HL-60/S4 treated with phorbol 12-myristate 13-acetate at 8.2 ng/mL for 4 days and 3 days (cell line): ENCODE results near the gene PDRG1.
"Not testable (repeated sequence)": the region's sequence is repeated elsewhere in the genome, so short reads cannot be mapped to it uniquely, and the experiment has no call there.

ENCODE experiments used
- in situ Hi-C: fragments of 300-500 bp; cut with MboI; formaldehyde crosslinking; loops from 2 replicates; pipeline ENCODE4 v1.15.0; 2022; ENCODE audit warnings: low sequenced_read_pairs

The PDRG1 gene

GRCh38 chr20:31929631-31930030, 22.2 kb downstream of the PDRG1 start:
- in situ Hi-C loops = not testable (repeated sequence)

DNA sequence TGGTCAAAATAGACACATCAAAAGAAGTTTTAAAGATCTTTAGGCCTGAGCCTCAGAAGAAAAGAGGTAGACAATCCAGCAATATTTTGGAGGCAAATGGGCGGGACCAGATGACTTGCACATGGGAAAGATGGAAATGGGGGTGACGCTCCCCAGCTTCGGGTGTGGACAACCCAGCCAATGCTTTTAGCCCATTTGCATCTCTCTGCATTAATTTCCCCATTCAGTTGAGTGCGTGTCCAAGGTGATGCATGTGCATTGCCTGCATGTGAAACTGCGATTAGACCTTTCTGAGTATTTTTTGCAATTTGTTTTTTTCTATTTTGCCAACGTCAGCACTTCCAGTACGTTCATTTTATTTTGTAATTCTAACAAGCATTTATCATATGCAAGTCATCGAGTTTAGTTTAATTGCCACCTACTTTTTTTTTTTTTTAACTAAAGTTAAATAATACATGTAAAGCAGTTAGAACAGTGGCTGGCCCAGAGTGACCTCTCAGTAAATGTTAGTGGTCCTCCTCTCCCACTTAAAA, 24.2 kb downstream of the PDRG1 start:
- in situ Hi-C loops = no loop called here

- in situ Hi-C loops = no loop called here
Observed at GRCh38 chr20:31926493-31926892, 25.4 kb downstream of the PDRG1 start.

GRCh38 chr20:31925631-31926030, 26.2 kb downstream of the PDRG1 start:
- in situ Hi-C loops = no loop called here

DNA sequence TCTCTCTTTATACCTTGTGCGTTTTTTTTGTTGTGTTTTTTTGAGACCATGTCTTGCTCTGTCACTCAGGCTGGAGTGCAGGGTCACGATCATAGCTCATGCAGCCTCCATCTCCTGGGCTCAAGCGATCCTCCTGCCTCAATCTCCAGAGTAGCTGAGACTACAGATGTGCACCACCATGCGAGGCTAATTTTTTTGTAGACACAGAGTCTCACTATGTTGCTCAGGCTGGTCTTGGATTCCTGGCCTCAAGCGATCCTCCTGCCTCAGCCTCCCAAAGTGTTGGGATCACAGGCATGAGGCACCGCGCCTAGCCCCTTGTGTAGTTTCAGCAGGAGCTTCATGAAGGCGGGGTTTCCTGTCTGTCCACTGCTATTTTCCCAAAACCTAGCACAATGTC, 27.3 kb downstream of the PDRG1 start:
- in situ Hi-C loops = no loop called here

GRCh38 chr20:31923388-31924331, 28.2 kb downstream of the PDRG1 start:
- in situ Hi-C loops = no loop called here

DNA sequence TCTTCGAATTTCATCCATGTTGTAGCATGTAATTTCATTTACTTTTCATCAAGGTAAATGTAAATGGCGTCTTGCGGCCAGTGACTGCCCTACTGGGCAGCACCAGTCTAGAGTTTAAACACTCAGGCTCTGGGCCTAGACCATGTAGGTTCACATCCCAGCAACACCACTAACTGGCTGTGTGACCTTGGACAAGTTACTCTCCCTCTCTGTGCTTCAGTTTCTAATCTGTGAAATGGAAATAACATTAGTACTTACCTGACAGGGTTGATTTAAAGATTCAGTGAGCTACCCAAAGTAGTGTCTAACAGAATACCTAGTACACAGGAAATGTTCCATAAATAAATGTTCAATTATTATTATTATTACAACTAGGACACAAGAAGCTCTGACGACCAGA, 29.3 kb downstream of the PDRG1 start:
- in situ Hi-C loops = no loop called here

- in situ Hi-C loops = no loop called here
Observed at GRCh38 chr20:31922181-31922580, 29.7 kb downstream of the PDRG1 start.

- in situ Hi-C loops = not testable (repeated sequence)
Observed at GRCh38 chr20:31921480-31921879, 30.4 kb downstream of the PDRG1 start.

- in situ Hi-C loops = no loop called here
Observed at GRCh38 chr20:31920275-31920855, 31.5 kb downstream of the PDRG1 start.

DNA sequence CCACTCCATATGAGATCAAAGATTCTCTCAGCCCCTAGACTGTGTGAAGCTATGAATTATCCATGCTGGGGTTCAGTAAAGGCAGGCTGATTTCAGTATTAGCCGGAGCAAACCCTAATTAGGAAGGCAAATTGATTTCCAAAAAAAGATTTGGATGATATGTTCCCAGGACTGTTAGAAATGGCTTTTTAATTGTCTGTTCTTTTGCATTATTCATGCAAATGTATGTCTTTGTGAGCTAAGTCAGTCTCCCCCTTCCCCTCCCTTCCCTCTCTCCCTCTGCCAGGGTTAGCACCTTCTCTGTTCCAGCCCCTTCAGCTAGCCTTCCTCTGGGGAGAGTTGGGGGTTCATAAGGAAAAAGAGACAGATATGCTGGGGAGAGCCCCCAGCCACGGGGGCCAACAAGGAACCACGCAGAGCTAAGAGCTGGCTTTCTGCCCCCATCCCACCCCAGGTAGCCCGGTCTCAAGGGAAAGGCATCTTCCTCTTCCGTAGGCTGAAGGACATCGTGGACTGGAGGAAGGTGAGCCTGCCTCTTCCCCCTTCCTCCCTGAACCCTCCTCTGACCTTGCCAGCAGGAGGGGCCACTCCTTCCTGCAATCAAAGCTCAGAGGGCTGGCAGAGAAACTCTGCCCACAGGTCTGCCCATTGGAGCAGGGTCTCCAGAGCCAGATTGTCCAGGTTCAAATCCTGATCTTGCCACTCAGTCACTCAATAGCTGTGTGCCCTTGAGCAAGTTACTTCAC, 32.3 kb downstream of the PDRG1 start:
- in situ Hi-C loops = no loop called here

- in situ Hi-C loops = no loop called here
Observed at GRCh38 chr20:31918466-31919105, 33.3 kb downstream of the PDRG1 start.

- in situ Hi-C loops = not testable (repeated sequence)
Observed at GRCh38 chr20:31917962-31918412, 33.9 kb downstream of the PDRG1 start.

DNA sequence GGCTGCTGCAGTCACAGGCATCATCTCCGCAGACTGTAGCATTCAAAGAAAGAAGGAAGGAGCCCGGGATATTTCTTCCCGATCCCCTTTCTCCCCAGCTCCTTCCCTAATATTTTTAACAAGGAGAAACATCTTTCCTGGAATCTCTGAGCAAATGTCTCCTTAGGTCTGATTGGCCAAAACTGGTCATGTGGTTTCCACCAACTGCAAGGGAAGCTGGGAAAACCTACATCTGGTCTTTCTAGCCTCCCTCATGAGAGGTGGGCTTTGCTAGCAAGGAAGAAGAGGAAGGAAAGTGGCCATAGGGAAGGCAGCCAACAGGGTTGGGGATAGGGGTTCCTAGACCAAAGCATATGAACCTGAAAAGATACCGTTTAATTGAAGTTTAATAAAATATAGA, 35.1 kb downstream of the PDRG1 start:
- in situ Hi-C loops = no loop called here

DNA sequence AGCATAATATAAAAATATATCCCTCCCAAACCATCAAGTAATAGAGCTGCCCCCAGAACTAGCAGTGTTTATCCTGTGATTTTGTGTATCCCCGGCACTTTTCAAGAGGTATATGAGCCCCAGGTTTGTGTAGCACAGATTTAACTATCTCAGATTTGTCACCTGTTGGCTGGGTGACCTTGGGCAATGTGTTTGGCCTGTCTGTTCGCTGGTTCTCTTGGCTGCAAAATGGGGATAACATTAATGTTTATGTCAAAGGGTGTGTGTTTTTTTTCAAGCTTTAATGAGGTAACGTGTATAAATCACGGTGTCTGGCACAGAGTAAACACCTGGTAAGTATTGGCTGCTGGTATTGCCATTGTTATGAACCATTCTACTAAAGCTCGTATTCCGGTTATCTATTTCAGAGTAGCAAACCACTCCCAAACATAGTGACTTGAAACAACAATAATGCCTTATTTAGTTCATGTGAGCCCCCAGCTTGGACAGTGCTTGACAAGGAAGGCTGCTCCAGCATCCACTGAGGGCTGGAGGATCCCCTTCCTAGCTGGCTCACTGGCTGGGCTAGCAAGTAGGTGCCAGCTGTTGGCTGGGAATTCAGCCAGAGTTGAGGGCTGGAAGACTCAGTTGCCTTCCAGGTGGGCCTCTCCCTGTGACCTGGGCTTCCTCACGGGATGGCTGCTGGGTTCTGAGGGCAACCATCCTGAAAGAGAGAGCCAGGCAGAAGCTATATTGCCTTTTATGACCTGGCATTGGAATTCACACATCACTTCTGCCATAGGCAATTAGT, 36.2 kb downstream of the PDRG1 start:
- in situ Hi-C loops = no loop called here

GRCh38 chr20:31914170-31914569, 37.7 kb downstream of the PDRG1 start:
- in situ Hi-C loops = no loop called here

DNA sequence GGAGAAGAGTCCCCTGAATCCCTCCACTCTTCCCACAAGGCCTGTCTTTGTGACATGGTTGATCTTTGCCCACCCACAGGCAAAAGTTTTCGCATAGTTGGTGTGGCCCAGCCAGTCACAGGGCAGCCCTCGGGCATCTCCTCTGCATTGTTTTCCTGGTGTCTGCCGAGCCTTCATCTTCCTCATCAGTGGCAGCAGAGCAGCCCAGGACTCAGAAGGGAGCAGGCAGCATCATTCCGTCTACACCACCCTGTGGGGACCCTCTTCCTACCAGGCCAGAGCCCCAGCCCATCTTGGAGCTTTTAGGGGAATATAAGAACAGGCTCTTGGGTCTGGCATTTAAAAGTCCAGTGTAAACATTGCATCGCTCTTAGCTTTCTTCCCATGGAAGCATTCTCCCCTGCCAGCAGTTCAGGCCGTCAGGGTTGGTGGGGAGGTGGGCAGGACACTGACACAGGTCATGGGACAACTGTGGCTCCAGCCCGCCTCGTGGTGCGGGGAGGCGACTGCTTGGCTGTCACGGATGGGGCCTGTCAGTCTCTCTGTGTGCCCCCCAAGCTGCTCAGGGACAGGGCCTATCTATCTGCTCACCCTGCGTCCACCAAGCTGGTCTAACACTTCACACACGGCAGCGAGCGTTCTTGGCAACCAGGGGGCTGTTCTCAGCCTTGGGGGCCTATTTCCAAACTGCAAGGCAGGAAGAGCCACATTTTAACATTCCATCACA, 38.3 kb downstream of the PDRG1 start:
- in situ Hi-C loops = no loop called here

- in situ Hi-C loops = no loop called here
Observed at GRCh38 chr20:31910071-31910803, 41.6 kb downstream of the PDRG1 start.
